GM23338 (cell line): ENCODE results near the gene PRRC2A. TPM values are rescaled to one million over a fixed set of nuclear protein-coding genes. Genes with fewer than 3 reads are reported as not detected.

Experiments
- ATAC-seq: fragments of 200-7000 bp; cut with Tn5 transposase; 3 replicates; pipeline ENCODE4 v1.9.1; 2020
- DNase-seq: peaks from one replicate; pipeline ENCODE4 v3.0.0-alpha.2; 2015; ENCODE audit warnings: low spot score
- H2AFZ ChIP-seq: fragments of 200-600 bp; sonication (generic); 2 replicates; pipeline ENCODE4 v1.8.0; 2016; ENCODE audit warnings: antibody characterized with exemption, mild to moderate bottlenecking, moderate library complexity
- H3F3A ChIP-seq: fragments of 200-600 bp; sonication (generic); replicated peaks from 2 replicates; pipeline ENCODE4 v1.8.0; 2017; ENCODE audit warnings: antibody characterized with exemption, mixed run types, low read depth
- H3K27ac ChIP-seq: fragments of 200-600 bp; sonication (generic); 2 replicates; pipeline ENCODE4 v1.6.1; 2016; ENCODE audit warnings: low read depth
- H3K27me3 ChIP-seq: fragments of 200-600 bp; sonication (generic); 2 replicates; pipeline ENCODE4 v1.8.0; 2016; ENCODE audit warnings: mild to moderate bottlenecking, mixed run types, moderate library complexity; ENCODE audit not compliant: insufficient read depth
- H3K36me3 ChIP-seq: fragments of 200-600 bp; sonication (generic); 2 replicates; pipeline ENCODE4 v1.8.0; 2016; ENCODE audit warnings: mild to moderate bottlenecking; ENCODE audit not compliant: insufficient read depth
- H3K4me1 ChIP-seq: fragments of 200-600 bp; sonication (generic); 2 replicates; pipeline ENCODE4 v1.8.0; 2016; ENCODE audit warnings: mild to moderate bottlenecking, moderate library complexity; ENCODE audit not compliant: insufficient read depth
- H3K4me2 ChIP-seq: fragments of 200-600 bp; sonication (generic); 2 replicates; pipeline ENCODE4 v1.7.1; 2017; ENCODE audit warnings: mixed run types
- H3K4me3 ChIP-seq: fragments of 200-600 bp; sonication (generic); 2 replicates; pipeline ENCODE4 v1.6.1; 2016; ENCODE audit warnings: mixed run types
- H3K79me2 ChIP-seq: fragments of 200-600 bp; sonication (generic); replicated peaks from 2 replicates; pipeline ENCODE4 v1.8.0; 2017; ENCODE audit warnings: mild to moderate bottlenecking; ENCODE audit not compliant: insufficient read depth
- H3K9me2 ChIP-seq: fragments of 200-600 bp; sonication (generic); 2 replicates; pipeline ENCODE4 v1.8.0; 2017; ENCODE audit not compliant: insufficient read depth
- H4K20me1 ChIP-seq: fragments of 200-600 bp; sonication (generic); replicated peaks from 2 replicates; pipeline ENCODE4 v1.8.0; 2017; ENCODE audit warnings: mild to moderate bottlenecking; ENCODE audit not compliant: insufficient read depth
- H3K27ac Mint-ChIP-seq: 2 replicates; pipeline ENCODE4 v1.8.0; 2020; ENCODE audit warnings: inconsistent platforms, mild to moderate bottlenecking, moderate library complexity, mixed read lengths
- H3K27me3 Mint-ChIP-seq: 3 replicates; pipeline ENCODE4 v1.8.0; 2022; ENCODE audit warnings: low read depth, mild to moderate bottlenecking, moderate library complexity, mixed read lengths, inconsistent platforms; ENCODE audit not compliant: insufficient read depth, poor library complexity
- H3K36me3 Mint-ChIP-seq: 3 replicates; pipeline ENCODE4 v1.8.0; 2021; ENCODE audit warnings: low read depth, mild to moderate bottlenecking, inconsistent platforms, moderate library complexity, mixed read lengths
- H3K4me1 Mint-ChIP-seq: 3 replicates; pipeline ENCODE4 v1.8.0; 2020; ENCODE audit warnings: mild to moderate bottlenecking, inconsistent platforms, mixed read lengths
- H3K4me3 Mint-ChIP-seq: 3 replicates; pipeline ENCODE4 v1.8.0; 2021; ENCODE audit warnings: moderate library complexity, mild to moderate bottlenecking, inconsistent platforms, mixed read lengths
- H3K9me3 Mint-ChIP-seq: 3 replicates; pipeline ENCODE4 v1.8.0; 2020; ENCODE audit warnings: moderate library complexity, mild to moderate bottlenecking, inconsistent platforms, mixed read lengths
- CREB1 ChIP-seq: fragments of 250-450 bp; sonication (Bioruptor Pico); IDR thresholded peaks from 2 replicates; pipeline ENCODE4 v1.5.0; 2020; ENCODE audit warnings: low read depth, mild to moderate bottlenecking, moderate library complexity
- EZH2 ChIP-seq: fragments of 200-600 bp; sonication (generic); IDR thresholded peaks from one replicate; pipeline ENCODE4 v1.8.0; 2017; ENCODE audit warnings: antibody characterized with exemption, mild to moderate bottlenecking, low read depth; ENCODE audit not compliant: unreplicated experiment
- EZH2phosphoT487 ChIP-seq: fragments of 200-600 bp; sonication (generic); IDR thresholded peaks from one replicate; pipeline ENCODE4 v1.8.1; 2018; ENCODE audit warnings: antibody characterized with exemption; ENCODE audit not compliant: unreplicated experiment
- JUNB ChIP-seq: IDR thresholded peaks from one replicate; pipeline ENCODE4 v1.6.1; 2016; ENCODE audit warnings: antibody characterized with exemption; ENCODE audit not compliant: unreplicated experiment
- NANOG ChIP-seq: IDR thresholded peaks from 2 replicates; pipeline ENCODE4 v1.6.1; 2016; ENCODE audit warnings: antibody characterized with exemption, borderline replicate concordance
- POLR2AphosphoS5 ChIP-seq: IDR thresholded peaks from 2 replicates; pipeline ENCODE4 v1.6.1; 2016; ENCODE audit warnings: antibody characterized with exemption, low read depth
- STAT1 ChIP-seq: IDR thresholded peaks from one replicate; pipeline ENCODE4 v1.6.1; 2016; ENCODE audit warnings: antibody characterized with exemption; ENCODE audit not compliant: unreplicated experiment
- ZNF331 ChIP-seq: fragments of 250-450 bp; sonication (Bioruptor Pico); IDR thresholded peaks from 2 replicates; pipeline ENCODE4 v1.5.0; 2020; ENCODE audit warnings: low read depth, mild to moderate bottlenecking, moderate library complexity
- polyA plus RNA-seq: library from polyadenylated mRNA; unstranded; fragments of >200 nt; fragmentation: Nextera tagmentation; extraction: Ambion mirVana; gene quantifications from 2 replicates; pipeline ENCODE4 v1.2.1, GENCODE V29; 2016
- total RNA-seq: library from RNA; depleted of rRNA; stranded (reverse); fragments of >200 nt; shearing (Covaris generic); gene quantifications from 2 replicates; pipeline ENCODE4 v1.2.3, GENCODE V29; 2014
- TF ChIP-seq, protein P1 (sequence below), 2 experiments: fragments of 200-600 bp in 1 of 2; sonication (generic) in 1 of 2; conservative IDR thresholded peaks; 2 replicates each; pipeline versions ENCODE4 v1.5.1 to v1.6.1; 2016 to 2017; ENCODE audit warnings: antibody characterized with exemption in 2 of 2, low read depth in 2 of 2, mild to moderate bottlenecking in 2 of 2, moderate library complexity in 1 of 2
- TF ChIP-seq, protein P2 (sequence below): fragments of 250-450 bp; sonication (Bioruptor Pico); IDR thresholded peaks from 2 replicates; pipeline ENCODE4 v1.5.0; 2020; ENCODE audit warnings: mild to moderate bottlenecking, moderate library complexity

PRRC2A gene
- total and polyA plus RNA-seq, 2 experiments from 2014 or later, result 213 to 273 TPM

DNA sequence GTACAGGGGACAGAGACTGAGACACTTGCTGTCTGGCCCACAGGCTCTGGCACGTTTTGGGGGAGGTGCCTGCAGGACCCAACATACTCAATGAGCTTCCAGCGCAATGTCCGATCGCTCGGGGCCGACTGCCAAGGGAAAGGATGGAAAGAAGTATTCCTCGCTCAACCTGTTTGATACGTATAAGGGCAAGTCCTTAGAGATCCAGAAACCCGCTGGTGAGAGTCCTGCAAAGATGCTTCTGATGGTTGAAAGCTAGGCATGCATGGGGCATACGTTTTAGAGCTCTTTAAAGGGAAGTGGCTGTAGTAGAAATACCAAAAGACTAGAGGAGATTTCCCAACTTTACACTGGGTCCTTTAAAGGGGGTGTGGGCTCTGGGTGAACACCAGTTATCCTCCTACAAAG, 2.2 kb downstream of the PRRC2A start:
- H3K27me3 Mint-ChIP-seq, result peaks cover 28% of the 10 kb centered on the region
- H3K4me3 Mint-ChIP-seq, result peak overlapping the region; percentile 94
- H3K27ac ChIP-seq, result no peak overlapping the region
- H3K27ac Mint-ChIP-seq, result peak overlapping the region; percentile 99
- H2AFZ ChIP-seq, result no peak overlapping the region
- H3K27me3 ChIP-seq, result no peaks in the 10 kb centered on the region
- DNase-seq (no peak), ATAC-seq (no peak)
- H3K4me1 Mint-ChIP-seq, result peaks cover 9% of the 10 kb centered on the region
- H3K36me3 Mint-ChIP-seq, result peaks cover 75% of the 10 kb centered on the region
- peak overlapping the region; percentile 99 for H3K4me2 ChIP-seq
- peak overlapping the region; percentile 100 for H3K4me3 ChIP-seq
- TF ChIP-seq, protein P1, sequence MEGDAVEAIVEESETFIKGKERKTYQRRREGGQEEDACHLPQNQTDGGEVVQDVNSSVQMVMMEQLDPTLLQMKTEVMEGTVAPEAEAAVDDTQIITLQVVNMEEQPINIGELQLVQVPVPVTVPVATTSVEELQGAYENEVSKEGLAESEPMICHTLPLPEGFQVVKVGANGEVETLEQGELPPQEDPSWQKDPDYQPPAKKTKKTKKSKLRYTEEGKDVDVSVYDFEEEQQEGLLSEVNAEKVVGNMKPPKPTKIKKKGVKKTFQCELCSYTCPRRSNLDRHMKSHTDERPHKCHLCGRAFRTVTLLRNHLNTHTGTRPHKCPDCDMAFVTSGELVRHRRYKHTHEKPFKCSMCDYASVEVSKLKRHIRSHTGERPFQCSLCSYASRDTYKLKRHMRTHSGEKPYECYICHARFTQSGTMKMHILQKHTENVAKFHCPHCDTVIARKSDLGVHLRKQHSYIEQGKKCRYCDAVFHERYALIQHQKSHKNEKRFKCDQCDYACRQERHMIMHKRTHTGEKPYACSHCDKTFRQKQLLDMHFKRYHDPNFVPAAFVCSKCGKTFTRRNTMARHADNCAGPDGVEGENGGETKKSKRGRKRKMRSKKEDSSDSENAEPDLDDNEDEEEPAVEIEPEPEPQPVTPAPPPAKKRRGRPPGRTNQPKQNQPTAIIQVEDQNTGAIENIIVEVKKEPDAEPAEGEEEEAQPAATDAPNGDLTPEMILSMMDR (conservative IDR thresholded peaks at IDR 0.05; ENCODE audit: low read depth in 2 of 2), result no peak
- H3K79me2 ChIP-seq, result peaks cover 54% of the 10 kb centered on the region
- peaks cover 6% of the 10 kb centered on the region for H3K9me3 Mint-ChIP-seq
- H3K36me3 ChIP-seq, result peaks cover 52% of the 10 kb centered on the region
- peaks cover 15% of the 10 kb centered on the region for H3K4me1 ChIP-seq
- H3F3A ChIP-seq, result peaks cover 36% of the 10 kb centered on the region
- H3K9me2 ChIP-seq, result no peaks in the 10 kb centered on the region
- peaks cover 43% of the 10 kb centered on the region for H4K20me1 ChIP-seq

DNA sequence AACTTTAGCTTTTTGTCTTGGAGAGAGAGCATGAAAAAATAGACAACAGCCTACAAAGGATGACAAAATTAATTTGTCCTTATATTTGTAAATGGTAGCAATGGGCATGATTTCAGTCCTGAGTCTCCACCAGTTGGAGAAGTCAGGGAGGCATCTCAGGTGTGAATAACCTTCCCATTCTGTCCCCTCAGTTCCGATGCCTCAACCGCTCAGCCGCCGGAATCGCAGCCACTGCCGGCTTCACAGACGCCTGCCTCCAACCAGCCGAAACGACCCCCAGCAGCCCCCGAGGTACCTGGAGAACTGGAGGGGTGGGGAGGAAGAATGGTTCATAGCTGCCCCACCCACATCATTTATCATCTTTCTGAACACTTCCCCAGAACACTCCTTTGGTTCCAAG, 3.6 kb downstream of the PRRC2A start:
- Histone ChIP-seq H3K9me2 (no peaks in the 10 kb centered on the region), H3K4me3 (no peak overlapping the region), H3K4me2 (no peak overlapping the region), H3K27me3 (no peaks in the 10 kb centered on the region), H3K27ac (peak overlapping the region; percentile 66), H3K79me2 (peaks cover 64% of the 10 kb centered on the region), H3K4me1 (peaks cover 15% of the 10 kb centered on the region), H3K36me3 (peaks cover 66% of the 10 kb centered on the region), H2AFZ (no peak overlapping the region), H3F3A (peaks cover 47% of the 10 kb centered on the region), H4K20me1 (peaks cover 52% of the 10 kb centered on the region)
- no peak overlapping the region for H3K4me3 Mint-ChIP-seq
- H3K36me3 Mint-ChIP-seq, result peaks cover 86% of the 10 kb centered on the region
- no peak overlapping the region for H3K27ac Mint-ChIP-seq
- H3K27me3 Mint-ChIP-seq, result peaks cover 24% of the 10 kb centered on the region
- peaks cover 6% of the 10 kb centered on the region for H3K9me3 Mint-ChIP-seq
- no peak for ATAC-seq
- H3K4me1 Mint-ChIP-seq, result peaks cover 9% of the 10 kb centered on the region
- no peak for DNase-seq
- no peak for TF ChIP-seq ZNF331 (CRISPR knock-in tag)
- TF ChIP-seq CREB1 (CRISPR knock-in tag), result no peak
- TF ChIP-seq EZH2, result no peak
- TF ChIP-seq POLR2AphosphoS5, result no peak
- TF ChIP-seq, protein P1 (conservative IDR thresholded peaks at IDR 0.05; ENCODE audit: low read depth in 2 of 2), result no peak
- no peak for TF ChIP-seq STAT1
- TF ChIP-seq NANOG, result no peak
- TF ChIP-seq, protein P2, sequence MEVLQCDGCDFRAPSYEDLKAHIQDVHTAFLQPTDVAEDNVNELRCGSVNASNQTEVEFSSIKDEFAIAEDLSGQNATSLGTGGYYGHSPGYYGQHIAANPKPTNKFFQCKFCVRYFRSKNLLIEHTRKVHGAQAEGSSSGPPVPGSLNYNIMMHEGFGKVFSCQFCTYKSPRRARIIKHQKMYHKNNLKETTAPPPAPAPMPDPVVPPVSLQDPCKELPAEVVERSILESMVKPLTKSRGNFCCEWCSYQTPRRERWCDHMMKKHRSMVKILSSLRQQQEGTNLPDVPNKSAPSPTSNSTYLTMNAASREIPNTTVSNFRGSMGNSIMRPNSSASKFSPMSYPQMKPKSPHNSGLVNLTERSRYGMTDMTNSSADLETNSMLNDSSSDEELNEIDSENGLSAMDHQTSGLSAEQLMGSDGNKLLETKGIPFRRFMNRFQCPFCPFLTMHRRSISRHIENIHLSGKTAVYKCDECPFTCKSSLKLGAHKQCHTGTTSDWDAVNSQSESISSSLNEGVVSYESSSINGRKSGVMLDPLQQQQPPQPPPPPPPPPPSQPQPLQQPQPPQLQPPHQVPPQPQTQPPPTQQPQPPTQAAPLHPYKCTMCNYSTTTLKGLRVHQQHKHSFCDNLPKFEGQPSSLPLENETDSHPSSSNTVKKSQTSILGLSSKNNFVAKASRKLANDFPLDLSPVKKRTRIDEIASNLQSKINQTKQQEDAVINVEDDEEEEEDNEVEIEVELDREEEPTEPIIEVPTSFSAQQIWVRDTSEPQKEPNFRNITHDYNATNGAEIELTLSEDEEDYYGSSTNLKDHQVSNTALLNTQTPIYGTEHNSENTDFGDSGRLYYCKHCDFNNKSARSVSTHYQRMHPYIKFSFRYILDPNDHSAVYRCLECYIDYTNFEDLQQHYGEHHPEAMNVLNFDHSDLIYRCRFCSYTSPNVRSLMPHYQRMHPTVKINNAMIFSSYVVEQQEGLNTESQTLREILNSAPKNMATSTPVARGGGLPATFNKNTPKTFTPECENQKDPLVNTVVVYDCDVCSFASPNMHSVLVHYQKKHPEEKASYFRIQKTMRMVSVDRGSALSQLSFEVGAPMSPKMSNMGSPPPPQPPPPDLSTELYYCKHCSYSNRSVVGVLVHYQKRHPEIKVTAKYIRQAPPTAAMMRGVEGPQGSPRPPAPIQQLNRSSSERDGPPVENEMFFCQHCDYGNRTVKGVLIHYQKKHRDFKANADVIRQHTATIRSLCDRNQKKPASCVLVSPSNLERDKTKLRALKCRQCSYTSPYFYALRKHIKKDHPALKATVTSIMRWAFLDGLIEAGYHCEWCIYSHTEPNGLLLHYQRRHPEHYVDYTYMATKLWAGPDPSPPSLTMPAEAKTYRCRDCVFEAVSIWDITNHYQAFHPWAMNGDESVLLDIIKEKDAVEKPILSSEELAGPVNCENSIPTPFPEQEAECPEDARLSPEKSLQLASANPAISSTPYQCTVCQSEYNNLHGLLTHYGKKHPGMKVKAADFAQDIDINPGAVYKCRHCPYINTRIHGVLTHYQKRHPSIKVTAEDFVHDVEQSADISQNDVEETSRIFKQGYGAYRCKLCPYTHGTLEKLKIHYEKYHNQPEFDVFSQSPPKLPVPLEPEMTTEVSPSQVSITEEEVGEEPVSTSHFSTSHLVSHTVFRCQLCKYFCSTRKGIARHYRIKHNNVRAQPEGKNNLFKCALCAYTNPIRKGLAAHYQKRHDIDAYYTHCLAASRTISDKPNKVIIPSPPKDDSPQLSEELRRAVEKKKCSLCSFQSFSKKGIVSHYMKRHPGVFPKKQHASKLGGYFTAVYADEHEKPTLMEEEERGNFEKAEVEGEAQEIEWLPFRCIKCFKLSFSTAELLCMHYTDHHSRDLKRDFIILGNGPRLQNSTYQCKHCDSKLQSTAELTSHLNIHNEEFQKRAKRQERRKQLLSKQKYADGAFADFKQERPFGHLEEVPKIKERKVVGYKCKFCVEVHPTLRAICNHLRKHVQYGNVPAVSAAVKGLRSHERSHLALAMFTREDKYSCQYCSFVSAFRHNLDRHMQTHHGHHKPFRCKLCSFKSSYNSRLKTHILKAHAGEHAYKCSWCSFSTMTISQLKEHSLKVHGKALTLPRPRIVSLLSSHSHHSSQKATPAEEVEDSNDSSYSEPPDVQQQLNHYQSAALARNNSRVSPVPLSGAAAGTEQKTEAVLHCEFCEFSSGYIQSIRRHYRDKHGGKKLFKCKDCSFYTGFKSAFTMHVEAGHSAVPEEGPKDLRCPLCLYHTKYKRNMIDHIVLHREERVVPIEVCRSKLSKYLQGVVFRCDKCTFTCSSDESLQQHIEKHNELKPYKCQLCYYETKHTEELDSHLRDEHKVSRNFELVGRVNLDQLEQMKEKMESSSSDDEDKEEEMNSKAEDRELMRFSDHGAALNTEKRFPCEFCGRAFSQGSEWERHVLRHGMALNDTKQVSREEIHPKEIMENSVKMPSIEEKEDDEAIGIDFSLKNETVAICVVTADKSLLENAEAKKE (CRISPR knock-in tag), result no peak
- no peak for TF ChIP-seq EZH2phosphoT487
- no peak for TF ChIP-seq JUNB
